OCI-LY7 (cell line): ENCODE results near the gene AMFR.

Experiments used
- CTCF ChIP-seq: fragments of 200-600 bp; sonication (generic); conservative IDR thresholded peaks from 2 replicates; pipeline ENCODE4 v1.5.1; 2014; ENCODE audit warnings: mild to moderate bottlenecking, antibody characterized with exemption, low read length, moderate library complexity, mixed read lengths
- EZH2phosphoT487 ChIP-seq: fragments of 200-600 bp; sonication (generic); IDR thresholded peaks from 2 replicates; pipeline ENCODE4 v1.6.1; 2018; ENCODE audit warnings: low read depth, borderline replicate concordance, mild to moderate bottlenecking, mixed run types, antibody characterized with exemption, low read length, moderate library complexity, mixed read lengths

- TF ChIP-seq CTCF (no peak), EZH2phosphoT487 (no peak)
Observed at GRCh38 chr16:56370875-56371659, 54.3 kb downstream of the AMFR start.
